GM18907 (cell line): ENCODE data around the gene SSTR3.

Source experiments
- ATAC-seq: cut with Tn5 transposase; IDR thresholded peaks from one replicate; pipeline ENCODE4 v1.9.1; 2021; ENCODE audit warnings: mild to moderate bottlenecking, moderate library complexity; ENCODE audit not compliant: unreplicated experiment

Gene SSTR3

DNA sequence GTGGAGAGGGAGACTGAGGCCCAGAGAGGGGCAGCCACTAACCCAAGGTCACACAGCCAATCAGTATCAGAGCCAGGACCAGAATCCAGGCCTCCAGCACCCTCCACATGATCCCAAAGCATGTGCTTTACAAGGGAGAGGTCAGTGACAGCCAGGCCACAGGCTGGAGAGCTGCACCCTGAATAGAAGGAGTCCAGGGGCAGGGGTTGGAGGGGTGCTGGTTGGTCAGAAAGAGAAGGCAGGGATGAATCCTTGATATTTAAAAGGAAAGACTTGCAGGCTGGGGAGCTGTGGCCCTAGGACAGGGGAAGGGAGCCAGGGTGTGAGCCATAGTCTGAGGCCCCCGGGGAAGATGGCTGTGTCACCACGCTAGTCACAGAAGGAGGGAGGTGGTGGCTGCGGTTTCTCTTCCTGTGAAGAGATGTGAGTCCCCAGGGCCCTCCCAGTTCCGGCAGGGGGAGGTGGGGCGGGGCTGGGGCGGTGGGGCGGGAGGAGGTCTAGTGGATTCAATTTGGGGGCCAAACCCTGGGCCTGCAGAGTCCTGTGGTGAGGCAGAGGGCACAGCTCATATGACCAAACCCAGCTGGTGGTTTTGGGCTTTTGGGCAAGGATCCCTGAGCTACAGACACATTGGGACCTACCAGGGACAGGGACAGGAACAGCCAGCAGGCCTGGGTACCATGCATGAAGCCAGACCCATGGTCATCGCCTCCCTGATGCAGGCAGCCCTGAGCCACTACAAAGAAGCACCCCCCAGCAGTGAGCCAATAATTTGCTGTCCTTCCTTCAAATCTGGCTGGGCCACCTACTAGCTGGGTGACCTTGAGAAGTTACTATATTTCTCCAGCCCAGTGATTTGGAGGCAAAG, 17.8 kb upstream of the SSTR3 start:
- ATAC-seq: peak; percentile 47

GRCh38 chr22:37229012-37229804, 16.9 kb upstream of the SSTR3 start:
- ATAC-seq: no peak

DNA sequence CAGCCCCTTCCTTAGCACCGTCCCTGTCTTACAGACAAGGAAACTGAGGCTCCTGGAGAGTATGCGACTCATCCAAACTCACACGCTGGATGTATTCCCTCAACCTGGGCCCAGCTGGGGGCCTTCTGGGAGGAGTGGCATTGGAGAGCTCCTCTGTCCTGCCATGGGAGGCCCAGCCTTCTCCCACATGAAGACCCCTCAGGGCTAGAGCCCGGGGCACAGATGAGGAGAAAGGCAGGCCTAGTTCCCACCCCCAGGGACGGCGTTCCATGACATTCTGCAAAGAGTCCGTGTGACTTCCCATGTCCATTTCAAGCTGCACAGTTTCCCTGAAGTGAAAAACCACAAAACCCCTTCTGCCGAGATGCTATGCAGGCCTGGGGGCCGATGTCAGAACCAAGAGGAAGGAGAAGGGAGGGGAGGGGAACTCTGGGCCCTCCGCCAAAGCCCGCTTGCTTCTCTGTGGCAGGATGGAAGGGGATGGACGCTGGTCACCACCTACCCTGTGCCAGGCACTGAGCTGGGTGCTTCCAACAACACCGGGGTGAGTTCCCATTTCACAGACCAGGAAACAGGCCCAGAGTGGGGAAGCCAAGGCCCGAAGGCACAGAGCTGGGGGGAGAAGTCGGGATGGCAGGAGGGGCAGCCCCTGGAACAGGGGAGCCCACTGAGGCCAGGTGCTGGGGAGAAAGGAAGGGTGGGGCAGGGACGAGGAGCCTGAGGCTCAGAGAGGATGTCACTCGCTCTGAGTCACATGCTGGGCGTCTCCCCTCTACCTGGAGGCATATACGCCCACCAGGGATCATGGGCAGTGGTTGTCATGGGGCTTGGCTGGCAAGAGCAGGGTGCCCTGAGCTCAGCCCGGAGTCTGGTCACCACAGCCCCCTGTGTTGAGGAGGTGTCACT, 16.1 kb upstream of the SSTR3 start:
- ATAC-seq: no peak

DNA sequence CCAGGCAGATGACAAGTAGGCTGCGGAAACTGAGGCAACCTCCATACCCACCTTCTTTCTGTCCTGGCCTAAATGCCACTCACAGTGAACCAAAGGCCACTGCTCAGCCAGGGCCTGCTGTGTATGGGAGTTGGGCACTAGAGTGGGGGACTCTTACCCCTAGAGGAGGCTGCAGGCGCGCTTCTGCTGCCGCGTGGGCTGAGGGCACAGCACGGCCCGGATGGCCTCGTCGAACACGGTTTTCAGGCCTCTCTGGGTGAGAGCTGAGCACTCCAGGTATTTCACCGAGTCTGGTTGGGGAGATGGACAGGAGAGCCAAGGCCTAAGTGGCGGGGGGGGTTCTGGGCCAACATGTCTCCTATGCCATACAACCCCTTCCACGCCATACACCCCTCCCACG, 14.2 kb upstream of the SSTR3 start:
- ATAC-seq: no peak

- no peak for ATAC-seq
Observed at GRCh38 chr22:37226087-37226486, 13.8 kb upstream of the SSTR3 start.

GRCh38 chr22:37225481-37225880, 13.2 kb upstream of the SSTR3 start:
- no peak for ATAC-seq

GRCh38 chr22:37224757-37225420, 12.6 kb upstream of the SSTR3 start:
- no peak for ATAC-seq

DNA sequence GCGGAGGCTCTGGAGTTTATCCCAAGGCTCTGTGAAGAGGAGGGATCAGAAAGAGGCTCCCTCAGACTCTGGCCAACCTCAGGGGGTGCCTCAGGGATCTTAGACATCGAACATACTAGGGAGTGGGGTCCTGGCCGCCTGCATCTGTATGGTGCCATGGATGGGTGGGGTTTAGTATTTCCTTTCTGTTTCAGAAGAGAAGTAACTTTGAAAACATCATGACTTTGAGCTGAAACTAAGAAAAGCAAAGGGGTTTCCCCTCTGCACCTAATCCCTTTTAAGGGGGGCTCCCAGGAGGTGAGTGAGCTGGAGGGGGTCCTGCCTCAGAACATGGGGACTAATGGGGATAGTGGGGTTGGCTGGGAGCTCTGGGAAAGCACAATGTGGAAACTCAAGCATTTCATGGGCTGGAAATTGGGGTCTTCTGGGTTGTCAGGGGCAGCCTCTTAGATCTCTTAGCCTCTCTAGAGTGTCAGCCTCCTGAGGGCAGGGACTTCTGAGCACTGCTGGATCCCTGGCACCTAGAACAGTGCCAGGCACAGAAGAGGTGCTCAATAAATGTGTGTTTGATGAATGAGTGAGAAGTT, 11.8 kb upstream of the SSTR3 start:
- no peak for ATAC-seq

DNA sequence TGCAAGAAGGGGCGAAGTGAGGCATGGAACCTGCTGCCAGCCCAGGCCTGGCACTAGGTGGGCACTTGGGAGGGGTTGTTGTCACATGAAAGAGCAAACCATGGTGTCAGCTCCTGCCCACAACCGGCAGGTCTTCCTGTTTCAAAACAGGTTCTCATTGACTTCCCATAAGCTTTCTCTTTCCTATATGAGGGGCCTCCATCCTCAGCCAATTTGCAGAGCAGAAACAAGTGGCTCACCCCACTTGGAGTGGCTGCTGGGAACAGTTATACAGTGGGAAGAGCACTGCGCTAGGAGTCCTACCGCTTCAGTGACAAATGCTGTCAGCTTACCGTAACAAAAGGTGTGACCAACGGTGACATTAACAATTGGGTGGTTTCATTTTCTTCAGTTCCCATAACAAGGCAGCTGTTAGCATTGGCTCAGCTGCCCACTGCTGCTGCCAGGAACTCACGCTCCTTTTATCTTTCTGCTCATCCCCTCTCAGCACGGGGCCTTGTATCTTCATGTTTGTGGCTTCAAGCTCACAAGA, 10.2 kb upstream of the SSTR3 start:
- no peak for ATAC-seq

GRCh38 chr22:37221424-37222333, 9.4 kb upstream of the SSTR3 start:
- ATAC-seq: no peak

DNA sequence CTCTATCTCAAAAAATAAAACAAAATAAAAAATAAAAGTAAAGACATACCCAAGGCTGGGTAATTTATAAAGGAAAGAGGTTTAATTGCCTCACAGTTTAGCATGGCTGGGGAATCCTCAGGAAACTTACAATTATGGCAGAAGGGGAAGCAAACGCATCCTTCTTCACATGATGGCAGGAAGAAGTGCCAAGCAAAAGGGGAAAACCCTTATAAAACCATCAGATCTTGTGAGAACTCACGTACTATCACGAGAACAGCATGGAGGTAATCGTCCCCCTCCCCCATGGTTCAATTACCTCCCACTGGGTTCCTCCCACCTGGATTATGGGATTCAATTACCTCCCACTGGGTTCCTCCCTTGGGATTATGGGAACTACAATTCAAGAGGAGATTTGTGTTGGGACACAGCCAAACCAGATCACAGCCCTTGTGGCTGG, 8.3 kb upstream of the SSTR3 start:
- no peak for ATAC-seq

DNA sequence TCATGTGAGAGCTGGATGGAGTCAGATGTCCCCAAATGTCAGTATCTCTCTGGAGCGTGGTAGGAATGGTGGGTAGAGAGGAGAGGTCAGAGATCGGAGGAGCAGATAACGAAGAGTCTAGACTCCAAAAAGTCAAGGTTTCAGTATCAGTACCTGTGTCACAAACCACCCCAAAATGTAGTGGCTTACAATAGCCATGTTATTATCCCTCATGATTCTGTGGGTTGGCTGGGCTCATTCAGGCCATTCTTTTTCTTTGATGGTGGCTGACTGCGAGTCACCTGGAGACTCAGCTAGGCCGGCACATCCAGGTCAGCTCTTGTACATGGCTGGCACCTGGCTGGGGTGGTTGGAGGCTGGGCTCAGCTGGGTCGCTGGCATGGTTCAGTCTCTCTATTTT, 7.3 kb upstream of the SSTR3 start:
- ATAC-seq: peak; percentile 23

GRCh38 chr22:37218771-37219411, 6.6 kb upstream of the SSTR3 start:
- peak; percentile 71 for ATAC-seq

DNA sequence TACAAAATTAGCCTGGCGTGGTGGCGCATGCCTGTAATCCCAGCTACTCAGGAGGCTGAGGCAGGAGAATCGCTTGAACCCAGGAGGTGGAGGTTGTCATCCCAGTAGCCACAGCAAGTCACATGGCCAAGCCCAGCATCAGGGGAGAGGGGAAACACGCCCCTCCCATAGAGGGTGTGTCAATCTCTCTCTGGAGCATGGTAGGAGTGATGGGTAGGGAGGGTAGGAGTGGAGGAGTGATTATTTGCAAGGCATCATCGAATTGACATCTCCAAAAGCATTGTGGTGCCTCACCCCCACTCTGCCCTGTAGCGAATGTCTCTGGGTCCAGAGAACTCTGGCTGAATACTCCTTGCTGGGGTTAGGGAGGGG, 6.1 kb upstream of the SSTR3 start:
- ATAC-seq: no peak

DNA sequence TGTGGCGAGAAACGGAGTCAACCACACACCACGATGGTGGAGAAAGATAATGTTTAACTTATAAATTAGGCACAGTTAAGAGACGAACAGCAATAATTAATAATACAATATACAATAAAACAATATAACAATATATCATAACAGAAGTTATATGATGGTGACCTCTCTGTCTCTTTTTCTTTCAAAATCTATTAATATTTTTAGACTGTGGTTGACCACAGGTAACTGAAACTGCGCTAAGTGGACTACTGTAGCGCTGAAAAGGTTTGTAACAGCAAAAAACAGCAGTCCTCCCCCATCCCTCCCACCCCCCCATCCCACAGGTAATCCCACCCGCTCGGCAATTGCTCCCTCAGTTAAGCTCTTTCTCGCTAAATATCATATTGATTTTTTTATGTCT, 3.6 kb upstream of the SSTR3 start:
- ATAC-seq: no peak

GRCh38 chr22:37214731-37215030, 2.4 kb upstream of the SSTR3 start:
- ATAC-seq: no peak

DNA sequence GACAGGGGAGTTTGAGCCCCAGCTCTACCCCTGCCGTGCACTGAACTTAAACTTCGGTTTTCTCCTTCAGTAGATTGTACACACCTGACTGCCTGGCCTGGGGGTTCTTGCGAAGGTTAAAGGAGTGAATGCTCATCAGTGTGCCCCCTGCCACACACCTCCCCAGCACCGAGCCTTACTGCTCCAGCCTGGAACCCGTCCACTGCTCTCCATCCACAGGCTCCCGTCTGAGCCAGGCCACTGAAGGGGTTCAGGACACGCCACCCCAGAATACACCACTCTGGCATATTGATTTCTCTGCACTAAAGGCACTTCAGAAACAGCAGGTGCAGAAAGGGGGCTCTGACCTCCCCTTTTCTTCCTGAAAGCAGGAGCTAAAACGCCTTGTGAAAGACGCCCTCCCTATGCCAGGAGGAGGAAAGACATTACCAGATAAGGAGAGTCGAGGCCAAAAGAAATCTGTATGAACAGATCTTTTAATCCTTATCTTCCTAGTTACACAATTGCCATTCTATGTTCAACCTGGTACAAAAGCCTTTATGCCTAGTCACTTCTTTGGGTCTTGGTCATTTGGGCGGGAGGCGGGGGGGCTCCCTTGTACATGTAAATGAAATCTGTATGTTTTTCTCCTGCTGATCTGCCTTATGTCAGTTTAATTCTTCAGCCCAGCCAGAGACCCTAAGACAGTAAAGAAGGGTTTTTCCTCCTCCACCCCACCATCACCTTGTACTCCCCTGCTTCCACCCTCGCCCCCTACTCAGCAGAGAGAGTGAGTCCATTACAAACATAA, 1.9 kb upstream of the SSTR3 start:
- no peak for ATAC-seq
